Erythroblast (primary cell): ENCODE results near the gene GFRA1.
A peak's percentile ranks its signal among the peaks of the same experiment; 100 is the strongest.

ENCODE experiments used
- DNase-seq, 2 experiments: peaks; one replicate each; lab custom pipeline; 2025; lab: John Stamatoyannopoulos, UW
- GATA1 ChIP-seq: IDR thresholded peaks from 2 replicates; pipeline ENCODE4 v1.6.1; 2011; ENCODE audit warnings: low read depth, mild to moderate bottlenecking, control low read depth, low read length, moderate library complexity
- POLR2A ChIP-seq: IDR thresholded peaks from 2 replicates; pipeline ENCODE4 v1.6.1; 2011; ENCODE audit warnings: mild to moderate bottlenecking, low read length

The GFRA1 gene

GRCh38 chr10:116272440-116273283, at the start of gene GFRA1:
Gene GFRA1 (minus strand): TSS chr10:116273206. CDS start chr10:116272029, 1,177 bp downstream.
- no peak for DNase-seq
- no peak for TF ChIP-seq GATA1
- no peak for TF ChIP-seq POLR2A

- no peak for DNase-seq
- TF ChIP-seq POLR2A: no peak
- TF ChIP-seq GATA1: no peak
These were observed 43.5 kb upstream of the GFRA1 start for GRCh38 chr10:116316503-116316902.

- no peak for DNase-seq
- TF ChIP-seq POLR2A (no peak), GATA1 (no peak)
These were observed 39.5 kb upstream of the GFRA1 start for GRCh38 chr10:116312548-116312947.

GRCh38 chr10:116311706-116312490, 38.9 kb upstream of the GFRA1 start:
- TF ChIP-seq POLR2A: no peak
- no peak for TF ChIP-seq GATA1

GRCh38 chr10:116311016-116311415, 38.0 kb upstream of the GFRA1 start:
- DNase-seq: no peak
- TF ChIP-seq GATA1 (no peak), POLR2A (no peak)

More at GRCh38 chr10:116311706-116312490, 38.9 kb upstream of the GFRA1 start:
- DNase-seq: no peak

- no peak for TF ChIP-seq POLR2A
- no peak for TF ChIP-seq GATA1
- DNase-seq: no peak
These were observed 34.4 kb upstream of the GFRA1 start for GRCh38 chr10:116307455-116307854.

GRCh38 chr10:116306847-116307246, 33.8 kb upstream of the GFRA1 start:
- no peak for TF ChIP-seq GATA1

GRCh38 chr10:116304923-116305322, 31.9 kb upstream of the GFRA1 start:
- TF ChIP-seq POLR2A (no peak), GATA1 (no peak)
- no peak for DNase-seq

More at GRCh38 chr10:116306847-116307246, 33.8 kb upstream of the GFRA1 start:
- DNase-seq: no peak

- TF ChIP-seq POLR2A (no peak), GATA1 (no peak)
- DNase-seq: no peak
These were observed 27.5 kb upstream of the GFRA1 start for GRCh38 chr10:116300542-116300941.

GRCh38 chr10:116298586-116298985, 25.6 kb upstream of the GFRA1 start:
- DNase-seq: no peak
- no peak for TF ChIP-seq GATA1
- TF ChIP-seq POLR2A: no peak

GRCh38 chr10:116296291-116296721, 23.3 kb upstream of the GFRA1 start:
- TF ChIP-seq GATA1: no peak
- no peak for TF ChIP-seq POLR2A
- no peak for DNase-seq

- DNase-seq: peak in 1 of 2 experiments; percentile 1
- TF ChIP-seq POLR2A (no peak), GATA1 (no peak)
These were observed 19.5 kb upstream of the GFRA1 start for GRCh38 chr10:116292493-116292892.

GRCh38 chr10:116289652-116290051, 16.6 kb upstream of the GFRA1 start:
- DNase-seq: no peak
- TF ChIP-seq POLR2A: no peak
- no peak for TF ChIP-seq GATA1

- no peak for TF ChIP-seq POLR2A
- TF ChIP-seq GATA1: no peak
- peak; percentile 23 to 50 for DNase-seq
These were observed 15.0 kb upstream of the GFRA1 start for GRCh38 chr10:116287906-116288501.
